ENCODE data around the gene CYB5B.

Gene CYB5B

GRCh38 chr16:69424053-69424934, at the start of gene CYB5B:
Gene CYB5B (plus strand): TSS chr16:69424619. CDS start chr16:69424684, 65 bp downstream.
- peak; percentile 87 to 94 for DNase-seq (ENCODE audit: extremely low read depth in 1 of 2, low read depth in 1 of 2)

- DNase-seq (ENCODE audit: extremely low read depth in 1 of 2, low read depth in 1 of 2): no peak
These were observed 47.9 kb upstream of the CYB5B start for GRCh38 chr16:69376393-69377059.

GRCh38 chr16:69378036-69378435, 46.4 kb upstream of the CYB5B start:
- DNase-seq (ENCODE audit: extremely low read depth in 1 of 2, low read depth in 1 of 2): no peak

GRCh38 chr16:69378760-69379159, 45.7 kb upstream of the CYB5B start:
- DNase-seq (ENCODE audit: extremely low read depth in 1 of 2, low read depth in 1 of 2): no peak

- DNase-seq (ENCODE audit: extremely low read depth in 1 of 2, low read depth in 1 of 2): no peak
These were observed 43.2 kb upstream of the CYB5B start for GRCh38 chr16:69381231-69381630.

GRCh38 chr16:69382421-69382820, 42.0 kb upstream of the CYB5B start:
- DNase-seq (ENCODE audit: extremely low read depth in 1 of 2, low read depth in 1 of 2): no peak

- no peak for DNase-seq (ENCODE audit: extremely low read depth in 1 of 2, low read depth in 1 of 2)
These were observed 39.4 kb upstream of the CYB5B start for GRCh38 chr16:69384974-69385373.

GRCh38 chr16:69386596-69386995, 37.8 kb upstream of the CYB5B start:
- DNase-seq (ENCODE audit: extremely low read depth in 1 of 2, low read depth in 1 of 2): no peak

GRCh38 chr16:69393898-69394849, 30.2 kb upstream of the CYB5B start:
- DNase-seq (ENCODE audit: extremely low read depth in 1 of 2, low read depth in 1 of 2): no peak

GRCh38 chr16:69395859-69396186, 28.6 kb upstream of the CYB5B start:
- no peak for DNase-seq (ENCODE audit: extremely low read depth in 1 of 2, low read depth in 1 of 2)

GRCh38 chr16:69396187-69397061, 28.0 kb upstream of the CYB5B start:
- DNase-seq (ENCODE audit: extremely low read depth in 1 of 2, low read depth in 1 of 2): peak; percentile 30 to 45

- no peak for DNase-seq (ENCODE audit: extremely low read depth in 1 of 2, low read depth in 1 of 2)
These were observed 26.4 kb upstream of the CYB5B start for GRCh38 chr16:69397821-69398521.

GRCh38 chr16:69399361-69399760, 25.1 kb upstream of the CYB5B start:
- no peak for DNase-seq (ENCODE audit: extremely low read depth in 1 of 2, low read depth in 1 of 2)

GRCh38 chr16:69402439-69402838, 22.0 kb upstream of the CYB5B start:
- no peak for DNase-seq (ENCODE audit: extremely low read depth in 1 of 2, low read depth in 1 of 2)

GRCh38 chr16:69404275-69404805, 20.1 kb upstream of the CYB5B start:
- DNase-seq (ENCODE audit: extremely low read depth in 1 of 2, low read depth in 1 of 2): no peak

GRCh38 chr16:69405326-69405725, 19.1 kb upstream of the CYB5B start:
- no peak for DNase-seq (ENCODE audit: extremely low read depth in 1 of 2, low read depth in 1 of 2)

- no peak for DNase-seq (ENCODE audit: extremely low read depth in 1 of 2, low read depth in 1 of 2)
These were observed 18.7 kb upstream of the CYB5B start for GRCh38 chr16:69405757-69406156.

- DNase-seq (ENCODE audit: extremely low read depth in 1 of 2, low read depth in 1 of 2): no peak
These were observed 17.6 kb upstream of the CYB5B start for GRCh38 chr16:69406780-69407331.

- no peak for DNase-seq (ENCODE audit: extremely low read depth in 1 of 2, low read depth in 1 of 2)
These were observed 16.6 kb upstream of the CYB5B start for GRCh38 chr16:69407702-69408323.

All from activated CD8-positive, alpha-beta memory T cell treated with anti-CD3 and anti-CD28 coated beads for 1 hour (primary cell).